ENCODE data around the gene BEAN1.

Gene BEAN1

GRCh38 chr16:66440970-66441369 is 13.9 kb downstream of the BEAN1 start:
- no peak for TF ChIP-seq CTCF (IDR thresholded peaks at IDR 0.05; ENCODE audit: low read depth, low read length, missing control alignments)

GRCh38 chr16:66441586-66442375 is 14.7 kb downstream of the BEAN1 start:
- no peak for DNase-seq (ENCODE audit: low read depth)
- no peak overlapping the region for H3K4me3 ChIP-seq (ENCODE audit: low read depth, low read length)
- TF ChIP-seq CTCF (IDR thresholded peaks at IDR 0.05; ENCODE audit: low read depth, low read length, missing control alignments): no peak

More at GRCh38 chr16:66440970-66441369, 13.9 kb downstream of the BEAN1 start:
- H3K4me3 ChIP-seq (ENCODE audit: low read depth, low read length): no peak overlapping the region
- DNase-seq (ENCODE audit: low read depth): no peak

- no peak for TF ChIP-seq CTCF (IDR thresholded peaks at IDR 0.05; ENCODE audit: low read depth, low read length, missing control alignments)
- DNase-seq (ENCODE audit: low read depth): no peak
- no peak overlapping the region for H3K4me3 ChIP-seq (ENCODE audit: low read depth, low read length)
Observed at GRCh38 chr16:66442502-66443268, 15.6 kb downstream of the BEAN1 start.

- no peak for DNase-seq (ENCODE audit: low read depth)
- H3K4me3 ChIP-seq (ENCODE audit: low read depth, low read length): no peak overlapping the region
- no peak for TF ChIP-seq CTCF (IDR thresholded peaks at IDR 0.05; ENCODE audit: low read depth, low read length, missing control alignments)
Observed at GRCh38 chr16:66443269-66443652, 16.2 kb downstream of the BEAN1 start.

- TF ChIP-seq CTCF (IDR thresholded peaks at IDR 0.05; ENCODE audit: low read depth, low read length, missing control alignments): no peak
- DNase-seq (ENCODE audit: low read depth): no peak
- H3K4me3 ChIP-seq (ENCODE audit: low read depth, low read length): no peak overlapping the region
Observed at GRCh38 chr16:66444049-66444481, 17.0 kb downstream of the BEAN1 start.

- TF ChIP-seq CTCF (IDR thresholded peaks at IDR 0.05; ENCODE audit: low read depth, low read length, missing control alignments): no peak
- no peak overlapping the region for H3K4me3 ChIP-seq (ENCODE audit: low read depth, low read length)
- no peak for DNase-seq (ENCODE audit: low read depth)
Observed at GRCh38 chr16:66446737-66447136, 19.6 kb downstream of the BEAN1 start.

Measured in GM12864 (cell line).